Gastrocnemius medialis (tissue), 4 donors: Measurements from ENCODE around the gene FGFRL1.

Experiments
- CTCF ChIP-seq, 5 experiments: fragments of 450-650 bp in 3 of 5; fragments of 200-600 bp in 2 of 5; sonication (generic) in 2 of 5; IDR thresholded peaks in 4 of 5; conservative IDR thresholded peaks in 1 of 5; 1 replicate in 4 of 5; 2 replicates in 1 of 5; pipeline ENCODE4 v1.5.1; 2016 to 2019; ENCODE audit warnings: antibody characterized with exemption in 5 of 5, mild to moderate bottlenecking in 3 of 5, moderate library complexity in 3 of 5
- POLR2A ChIP-seq, 2 donors: fragments of 450-650 bp; IDR thresholded peaks; one replicate each; pipeline ENCODE4 v1.6.1; 2017; ENCODE audit warnings: antibody characterized with exemption in 2 of 2, mild to moderate bottlenecking in 2 of 2, moderate library complexity in 2 of 2

DNA sequence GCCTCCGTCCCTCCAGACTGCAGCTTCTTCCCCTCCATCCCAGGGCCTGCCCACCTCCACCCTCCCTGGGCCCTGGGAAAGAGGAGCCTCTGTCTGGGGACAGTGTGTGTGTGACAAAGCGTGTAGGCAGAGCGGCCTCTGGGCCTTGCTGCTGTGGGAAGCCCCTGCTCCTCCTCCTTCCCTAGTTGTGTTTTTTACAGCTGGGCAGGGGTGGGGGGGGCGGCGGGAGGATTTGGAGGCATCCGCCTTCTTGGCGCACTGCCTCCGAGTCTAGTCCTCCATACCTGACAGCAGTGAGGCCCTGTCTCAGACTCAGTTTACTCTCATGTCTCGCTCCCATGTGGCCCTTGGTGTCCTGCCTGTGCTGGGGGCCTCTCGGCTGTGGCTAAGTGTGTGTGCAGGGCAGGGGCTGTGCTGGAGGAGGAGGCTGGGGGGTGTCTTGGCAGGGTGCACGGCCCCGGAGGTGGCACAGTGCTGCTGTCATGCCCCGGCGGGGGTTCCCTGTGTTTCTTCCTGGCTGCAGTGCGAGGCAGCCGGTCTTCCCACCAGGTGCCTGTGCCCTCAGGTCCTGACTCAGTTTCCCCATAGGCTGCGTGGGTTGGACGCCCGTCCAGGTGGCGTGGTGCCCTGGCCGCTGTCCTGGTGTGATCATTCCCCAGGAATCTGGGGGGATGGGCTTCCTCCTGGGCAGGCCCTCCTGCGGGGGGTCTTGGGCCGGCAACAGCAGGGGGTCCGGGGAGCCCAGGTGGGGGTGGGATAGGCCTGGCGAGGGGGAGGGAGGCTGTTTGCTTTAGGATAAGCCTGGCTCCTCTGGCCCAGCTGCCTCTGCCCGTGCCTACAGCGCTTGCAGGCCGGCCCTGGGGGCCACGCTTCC, 7.0 kb downstream of the FGFRL1 start:
- TF ChIP-seq POLR2A (IDR thresholded peaks at IDR 0.05) (no peak), CTCF (IDR thresholded peaks at IDR 0.05 in 4 of 5, conservative IDR thresholded peaks at IDR 0.05 in 1 of 5) (no peak)
